ENCODE data around the gene CABP4. TPM values are rescaled to one million over a fixed set of nuclear protein-coding genes. Genes with fewer than 3 reads are reported as not detected.

The CABP4 gene
- total RNA-seq, 6 donors from 2014 or later: 1.5 to 4.7 (median 2.3) TPM

- DNase-seq (no peak), ATAC-seq (ENCODE audit: low FRiP score in 2 of 2) (no peak)
- no peak for TF ChIP-seq EP300 (IDR thresholded peaks at IDR 0.05)
- no peak for TF ChIP-seq POLR2A (IDR thresholded peaks at IDR 0.05)
- Histone ChIP-seq H3K9me3 (no peaks in the 10 kb centered on the region), H3K27me3 (no peaks in the 10 kb centered on the region), H3K27ac (no peak overlapping the region), H3K4me3 (no peak overlapping the region), H3K4me1 (no peaks in the 10 kb centered on the region), H3K36me3 (peaks cover 4 to 88% (median 67%) of the 10 kb centered on the region in 4 donors)
- 92 to 97% methylated on average over 7 to 16 of the region's 16 CpGs for WGBS, 2 donors
These were observed 40.3 kb downstream of the CABP4 start for GRCh38 chr11:67495234-67496005.

GRCh38 chr11:67496113-67496512 lies 41.0 kb downstream of the CABP4 start:
- Histone ChIP-seq H3K4me1 (no peaks in the 10 kb centered on the region), H3K27me3 (no peaks in the 10 kb centered on the region), H3K4me3 (no peak overlapping the region), H3K9me3 (no peaks in the 10 kb centered on the region), H3K27ac (no peak overlapping the region), H3K36me3 (peaks cover 4 to 82% (median 61%) of the 10 kb centered on the region in 4 donors)
- no peak for ATAC-seq (ENCODE audit: low FRiP score in 2 of 2)
- TF ChIP-seq POLR2A (IDR thresholded peaks at IDR 0.05): no peak
- no peak for TF ChIP-seq EP300 (IDR thresholded peaks at IDR 0.05)
- no peak for TF ChIP-seq CTCF (IDR thresholded peaks at IDR 0.05)
- 96% methylated on average over 10 to 12 of the region's 12 CpGs for WGBS, 2 donors
- DNase-seq: peak in 1 of 2 donors; percentile 69

- 97% methylated on average over 14 to 21 of the region's 21 CpGs for WGBS, 2 donors
- TF ChIP-seq CTCF (IDR thresholded peaks at IDR 0.05) (no peak), POLR2AphosphoS5 (IDR thresholded peaks at IDR 0.05) (no peak), POLR2A (IDR thresholded peaks at IDR 0.05) (no peak), EP300 (IDR thresholded peaks at IDR 0.05) (no peak)
- H3K36me3 ChIP-seq: peaks cover 4 to 75% (median 51%) of the 10 kb centered on the region in 4 donors
- H3K4me3 ChIP-seq: no peak overlapping the region
- no peak for ATAC-seq (ENCODE audit: low FRiP score in 2 of 2)
- H3K27ac ChIP-seq: no peak overlapping the region
- H3K9me3 ChIP-seq: no peaks in the 10 kb centered on the region
- H3K27me3 ChIP-seq: no peaks in the 10 kb centered on the region
- DNase-seq: peak in 1 of 2 donors; percentile 74
- no peaks in the 10 kb centered on the region for H3K4me1 ChIP-seq
These were observed 42.6 kb downstream of the CABP4 start for GRCh38 chr11:67497656-67498291.

- DNase-seq: no peak
- TF ChIP-seq EP300 (IDR thresholded peaks at IDR 0.05) (no peak), POLR2A (IDR thresholded peaks at IDR 0.05) (no peak), CTCF (IDR thresholded peaks at IDR 0.05) (no peak), POLR2AphosphoS5 (IDR thresholded peaks at IDR 0.05) (no peak)
- ATAC-seq (ENCODE audit: low FRiP score in 2 of 2): no peak
These were observed 43.4 kb downstream of the CABP4 start for GRCh38 chr11:67498544-67498972.

GRCh38 chr11:67499808-67500483 lies 44.8 kb downstream of the CABP4 start:
- H3K27me3 ChIP-seq: no peaks in the 10 kb centered on the region
- DNase-seq (peak in 1 of 2 donors; percentile 79), ATAC-seq (ENCODE audit: low FRiP score in 2 of 2) (no peak)
- no peak overlapping the region for H3K4me3 ChIP-seq
- H3K4me1 ChIP-seq: peaks cover 6 to 18% (median 13%) of the 10 kb centered on the region in 4 donors
- H3K9me3 ChIP-seq: no peaks in the 10 kb centered on the region
- H3K27ac ChIP-seq: no peak overlapping the region
- TF ChIP-seq EP300 (IDR thresholded peaks at IDR 0.05): no peak
- TF ChIP-seq POLR2AphosphoS5 (IDR thresholded peaks at IDR 0.05): no peak
- TF ChIP-seq CTCF (IDR thresholded peaks at IDR 0.05): no peak
- no peak for TF ChIP-seq POLR2A (IDR thresholded peaks at IDR 0.05)
- H3K36me3 ChIP-seq: peaks cover 0 to 54% (median 32%) of the 10 kb centered on the region in 4 donors
- 97% methylated on average over 18 of the region's 26 CpGs; no CpG with 5 or more reads in 1 of the 2 donors for WGBS, 2 donors

More at GRCh38 chr11:67498544-67498972, 43.4 kb downstream of the CABP4 start:
- Histone ChIP-seq H3K36me3 (peaks cover 4 to 67% (median 43%) of the 10 kb centered on the region in 4 donors), H3K27me3 (no peaks in the 10 kb centered on the region), H3K9me3 (no peaks in the 10 kb centered on the region), H3K4me3 (no peak overlapping the region), H3K4me1 (peaks cover under 1 to 4% (median 2%) of the 10 kb centered on the region in 4 donors), H3K27ac (peak overlapping the region in 1 of 4 donors; percentile 53)
- 82 to 85% methylated on average over 12 to 21 of the region's 21 CpGs for WGBS, 2 donors
